ENCODE results near the gene APEH.
A peak's percentile ranks its signal among the peaks of the same experiment; 100 is the strongest.

APEH gene

DNA sequence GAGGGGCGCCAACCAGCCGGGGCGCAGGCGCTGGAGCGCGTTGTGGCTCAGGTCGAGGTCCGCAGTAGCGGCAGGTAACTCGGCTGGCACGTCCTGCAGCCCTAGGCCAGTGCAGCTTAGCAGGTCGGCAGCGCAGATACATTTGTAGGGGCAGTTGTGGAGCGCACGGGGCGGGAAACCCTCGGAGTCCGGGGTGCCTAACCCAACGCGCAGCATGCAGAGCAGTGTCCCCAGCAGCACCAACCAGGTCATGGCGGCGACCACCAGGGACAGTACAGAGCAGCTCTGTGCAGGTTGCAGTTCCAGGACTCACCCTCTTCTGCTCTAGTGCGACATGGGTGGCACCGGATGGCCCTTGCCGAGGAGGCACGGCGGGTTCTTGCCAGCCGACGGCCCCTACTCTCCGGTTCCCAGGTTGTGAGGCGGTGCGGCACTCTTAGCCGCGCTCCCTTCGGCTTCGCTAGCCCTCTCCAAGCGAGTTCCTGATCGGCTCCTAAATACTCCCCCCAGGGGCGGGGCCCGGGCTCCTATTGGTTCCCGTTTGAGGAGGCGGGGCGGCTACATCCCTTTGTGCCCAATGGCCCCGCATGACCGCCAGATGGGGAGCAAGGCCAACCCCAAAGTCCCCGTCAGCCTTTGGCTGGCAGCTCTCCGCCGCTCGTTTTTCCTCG lies 45.2 kb downstream of the APEH start, which contains the start of gene AMIGO3:
TSS of gene AMIGO3 (minus strand) at position 471 of the 671 bp plus-strand sequence. CDS start at position 252, 219 bp downstream.
- TF ChIP-seq, protein P1, sequence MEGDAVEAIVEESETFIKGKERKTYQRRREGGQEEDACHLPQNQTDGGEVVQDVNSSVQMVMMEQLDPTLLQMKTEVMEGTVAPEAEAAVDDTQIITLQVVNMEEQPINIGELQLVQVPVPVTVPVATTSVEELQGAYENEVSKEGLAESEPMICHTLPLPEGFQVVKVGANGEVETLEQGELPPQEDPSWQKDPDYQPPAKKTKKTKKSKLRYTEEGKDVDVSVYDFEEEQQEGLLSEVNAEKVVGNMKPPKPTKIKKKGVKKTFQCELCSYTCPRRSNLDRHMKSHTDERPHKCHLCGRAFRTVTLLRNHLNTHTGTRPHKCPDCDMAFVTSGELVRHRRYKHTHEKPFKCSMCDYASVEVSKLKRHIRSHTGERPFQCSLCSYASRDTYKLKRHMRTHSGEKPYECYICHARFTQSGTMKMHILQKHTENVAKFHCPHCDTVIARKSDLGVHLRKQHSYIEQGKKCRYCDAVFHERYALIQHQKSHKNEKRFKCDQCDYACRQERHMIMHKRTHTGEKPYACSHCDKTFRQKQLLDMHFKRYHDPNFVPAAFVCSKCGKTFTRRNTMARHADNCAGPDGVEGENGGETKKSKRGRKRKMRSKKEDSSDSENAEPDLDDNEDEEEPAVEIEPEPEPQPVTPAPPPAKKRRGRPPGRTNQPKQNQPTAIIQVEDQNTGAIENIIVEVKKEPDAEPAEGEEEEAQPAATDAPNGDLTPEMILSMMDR (IDR thresholded peaks at IDR 0.05), result peak; percentile 16; the same call in 1 of the 2 replicates

GRCh38 chr3:49720855-49721595 lies 46.9 kb downstream of the APEH start:
- TF ChIP-seq, protein P1 (IDR thresholded peaks at IDR 0.05), result no peak

DNA sequence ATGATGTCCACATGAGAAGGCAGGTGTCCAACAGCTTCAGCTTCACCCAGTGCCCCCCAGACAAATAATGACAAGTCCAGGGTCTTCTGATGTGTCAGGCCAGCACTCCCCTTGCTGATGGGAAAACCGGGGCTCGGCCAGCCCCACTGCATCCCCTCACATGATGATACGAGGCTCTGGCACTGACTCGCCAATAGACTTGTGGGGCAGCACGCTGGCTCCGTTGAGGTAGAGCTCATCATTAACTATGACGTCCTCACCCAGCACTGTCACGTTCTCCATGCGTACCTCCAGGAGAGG lies 47.4 kb downstream of the APEH start:
- TF ChIP-seq, protein P1 (IDR thresholded peaks at IDR 0.05), result no peak

- TF ChIP-seq, protein P1 (IDR thresholded peaks at IDR 0.05), result no peak
These were observed 48.0 kb downstream of the APEH start for GRCh38 chr3:49721896-49722781.

DNA sequence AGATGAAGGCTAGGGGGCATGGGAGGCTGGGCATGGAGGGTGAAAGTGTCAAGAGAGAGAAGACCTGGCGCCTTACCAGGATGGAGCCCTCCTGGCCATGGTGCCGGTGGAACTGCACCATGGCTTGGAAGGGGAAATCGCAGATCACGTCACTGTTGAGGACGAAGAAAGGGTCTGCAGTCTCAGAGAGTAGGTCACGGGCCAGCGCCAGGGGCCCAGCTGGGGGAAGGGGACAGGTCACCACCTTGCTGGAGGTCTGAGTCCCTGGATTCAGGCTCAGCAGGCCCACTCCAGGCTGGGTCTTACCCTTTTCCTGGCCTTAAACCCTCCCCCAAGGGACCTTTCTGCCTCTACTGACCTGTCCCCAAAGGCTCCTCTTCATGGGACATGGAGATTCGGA lies 48.7 kb downstream of the APEH start:
- TF ChIP-seq, protein P1 (IDR thresholded peaks at IDR 0.05), result no peak

DNA sequence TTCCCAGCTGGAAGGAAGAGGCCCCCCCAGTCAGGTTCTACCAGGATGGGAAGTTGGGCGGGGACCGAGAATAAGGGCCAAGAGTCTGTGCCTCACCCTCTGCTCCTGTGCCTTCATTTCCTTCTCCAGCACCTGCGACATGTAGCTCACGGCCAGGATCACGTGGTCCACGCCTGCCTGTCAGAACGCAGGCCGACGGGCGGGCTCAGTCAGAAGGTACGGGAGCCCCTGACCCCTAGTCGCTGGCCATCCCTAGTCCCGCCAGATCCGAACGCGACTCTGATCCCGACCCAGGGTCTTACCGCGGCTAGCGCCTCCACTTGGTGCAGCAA lies 49.1 kb downstream of the APEH start:
- TF ChIP-seq, protein P1 (IDR thresholded peaks at IDR 0.05), result no peak
